WTC11 (cell line): ENCODE results near the gene GPX6. TPM values are rescaled to one million over a fixed set of nuclear protein-coding genes. Genes with fewer than 3 reads are reported as not detected.
"Not testable (repeated sequence)": the region's sequence is repeated elsewhere in the genome, so short reads cannot be mapped to it uniquely, and the experiment has no call there.

Source experiments
- ATAC-seq: fragments of 200-7000 bp; cut with Tn5 transposase; 2 replicates; pipeline ENCODE4 v1.10.0; 2021; ENCODE audit warnings: mild to moderate bottlenecking, moderate library complexity
- CTCF ChIA-PET: fragments of 300-600 bp; sonication (Branson Sonifier 250); formaldehyde crosslinking; loops from one replicate; lab custom pipeline; 2021; ENCODE audit warnings: antibody characterized with exemption; lab: Charles Lee
- POLR2A ChIA-PET: fragments of 350-600 bp; sonication (Branson Sonifier 250); formaldehyde crosslinking; loops from one replicate; lab custom pipeline; 2021; ENCODE audit warnings: antibody characterized with exemption; lab: Charles Lee
- DNase-seq: peaks from one replicate; pipeline ENCODE4 v3.0.0; 2021; ENCODE audit warnings: low spot score
- H3K27ac Mint-ChIP-seq: 2 replicates; pipeline ENCODE4 v1.8.0; 2021; ENCODE audit warnings: mixed read lengths
- H3K27me3 Mint-ChIP-seq: 2 replicates; pipeline ENCODE4 v1.8.0; 2021; ENCODE audit warnings: low read depth, mild to moderate bottlenecking, moderate library complexity, mixed read lengths
- H3K36me3 Mint-ChIP-seq: 2 replicates; pipeline ENCODE4 v1.8.0; 2021; ENCODE audit warnings: mixed read lengths
- H3K4me1 Mint-ChIP-seq: 2 replicates; pipeline ENCODE4 v1.8.0; 2022; ENCODE audit warnings: mixed read lengths
- H3K4me3 Mint-ChIP-seq: 2 replicates; pipeline ENCODE4 v1.8.0; 2021; ENCODE audit warnings: mild to moderate bottlenecking, moderate library complexity, mixed read lengths
- H3K9me3 Mint-ChIP-seq: 2 replicates; pipeline ENCODE4 v1.8.0; 2021; ENCODE audit warnings: mixed read lengths
- ATF6 ChIP-seq: sonication (generic); formaldehyde crosslinking; IDR thresholded peaks from 2 replicates; pipeline ENCODE4 v1.8.1; 2023; ENCODE audit warnings: mild to moderate bottlenecking, missing genetic modification reagents
- CREB1 ChIP-seq: sonication (generic); formaldehyde crosslinking; IDR thresholded peaks from 2 replicates; pipeline ENCODE4 v1.8.0; 2023; ENCODE audit warnings: mild to moderate bottlenecking, missing genetic modification reagents
- CTCF ChIP-seq: fragments of 200-600 bp; IDR thresholded peaks from 2 replicates; pipeline ENCODE4 v1.8.0; 2022; ENCODE audit warnings: antibody characterized with exemption
- FOXK1 ChIP-seq: sonication (generic); formaldehyde crosslinking; IDR thresholded peaks from 2 replicates; pipeline ENCODE4 v1.8.0; 2022; ENCODE audit warnings: mild to moderate bottlenecking, moderate library complexity, missing genetic modification reagents
- IRF1 ChIP-seq: sonication (generic); formaldehyde crosslinking; IDR thresholded peaks from 2 replicates; pipeline ENCODE4 v1.8.0; 2023; ENCODE audit warnings: missing genetic modification reagents
- MLX ChIP-seq: sonication (generic); formaldehyde crosslinking; IDR thresholded peaks from 2 replicates; pipeline ENCODE4 v1.8.1; 2023; ENCODE audit warnings: mild to moderate bottlenecking, missing genetic modification reagents, moderate library complexity
- PRRX2 ChIP-seq: fragments of 250-450 bp; sonication (Bioruptor Pico); IDR thresholded peaks from 2 replicates; pipeline ENCODE4 v1.8.0; 2021; ENCODE audit warnings: mild to moderate bottlenecking
- TP53 ChIP-seq: sonication (generic); formaldehyde crosslinking; IDR thresholded peaks from 2 replicates; pipeline ENCODE4 v1.8.1; 2023; ENCODE audit warnings: mild to moderate bottlenecking, missing genetic modification reagents
- USF1 ChIP-seq: sonication (generic); formaldehyde crosslinking; IDR thresholded peaks from 2 replicates; pipeline ENCODE4 v1.8.0; 2022; ENCODE audit warnings: mild to moderate bottlenecking, missing genetic modification reagents
- ZBTB43 ChIP-seq: sonication (generic); formaldehyde crosslinking; IDR thresholded peaks from 2 replicates; pipeline ENCODE4 v1.8.1; 2023; ENCODE audit warnings: mild to moderate bottlenecking, missing genetic modification reagents
- ZNF317 ChIP-seq: sonication (generic); formaldehyde crosslinking; IDR thresholded peaks from 2 replicates; pipeline ENCODE4 v1.8.1; 2023; ENCODE audit warnings: low read depth, mild to moderate bottlenecking, moderate library complexity, missing genetic modification reagents, borderline replicate concordance
- ZNF532 ChIP-seq: fragments of 250-450 bp; sonication (Bioruptor Pico); IDR thresholded peaks from 2 replicates; pipeline ENCODE4 v1.9.0; 2021; ENCODE audit warnings: mild to moderate bottlenecking, borderline replicate concordance
- total RNA-seq: library from RNA; stranded (reverse); gene quantifications from 3 replicates; pipeline ENCODE4 v1.2.3, GENCODE V29; 2021

GPX6 gene
- total RNA-seq, 1 experiment from 2014 or later: not detected

- TF ChIP-seq CTCF (no peak), ZNF532 (CRISPR knock-in tag) (no peak), TP53 (CRISPR knock-in tag) (no peak), IRF1 (CRISPR knock-in tag) (no peak), PRRX2 (CRISPR knock-in tag) (no peak), USF1 (CRISPR knock-in tag) (no peak), ZBTB43 (CRISPR knock-in tag) (no peak)
- TF ChIP-seq, all 79 proteins: peak for 0
These were observed 36.5 kb upstream of the GPX6 start (continued) for GRCh38 chr6:28551891-28552666.

- H3K4me3 Mint-ChIP-seq, H3K27ac Mint-ChIP-seq, ATAC-seq, H3K4me1 Mint-ChIP-seq, H3K9me3 Mint-ChIP-seq, H3K36me3 Mint-ChIP-seq, CTCF ChIA-PET, DNase-seq: not testable (repeated sequence)
- POLR2A ChIA-PET: interaction anchor here (0.6 kb wide), 1 partner anchor 42 kb away, joined by 5 read pairs; no protein-coding TSS in a partner anchor
- H3K27me3 Mint-ChIP-seq: peaks cover 24% of the 10 kb centered on the region
These were observed 31.4 kb upstream of the GPX6 start for GRCh38 chr6:28547003-28547402.

- no peaks in the 10 kb centered on the region for H3K9me3 Mint-ChIP-seq
- H3K4me3 Mint-ChIP-seq: no peak overlapping the region
- ATAC-seq (no peak), DNase-seq (no peak)
- peaks cover 17% of the 10 kb centered on the region for H3K27me3 Mint-ChIP-seq
- CTCF ChIA-PET: no interaction called here
- peaks cover 11% of the 10 kb centered on the region for H3K4me1 Mint-ChIP-seq
- TF ChIP-seq PRRX2 (CRISPR knock-in tag): no peak
- no peak for TF ChIP-seq ATF6 (CRISPR knock-in tag)
- TF ChIP-seq CREB1 (CRISPR knock-in tag): no peak
- no peak for TF ChIP-seq MLX
- TF ChIP-seq ZNF317 (CRISPR knock-in tag): no peak
- no peak for TF ChIP-seq FOXK1 (CRISPR knock-in tag)
- POLR2A ChIA-PET: no interaction called here
- no peaks in the 10 kb centered on the region for H3K36me3 Mint-ChIP-seq
- H3K27ac Mint-ChIP-seq: no peak overlapping the region
These were observed 30.4 kb upstream of the GPX6 start for GRCh38 chr6:28545955-28546354.
